Stimulated activated CD8-positive, alpha-beta memory T cell treated with anti-CD3 and anti-CD28 coated beads, Interleukin-7, amount 100 ng/mL, for 24 hours (primary cell): Measurements from ENCODE around the gene RIT1.

Source experiments
- DNase-seq: peaks from one replicate; pipeline ENCODE4 v3.0.0-alpha.2; 2020; ENCODE audit warnings: low read depth

RIT1 gene

DNA sequence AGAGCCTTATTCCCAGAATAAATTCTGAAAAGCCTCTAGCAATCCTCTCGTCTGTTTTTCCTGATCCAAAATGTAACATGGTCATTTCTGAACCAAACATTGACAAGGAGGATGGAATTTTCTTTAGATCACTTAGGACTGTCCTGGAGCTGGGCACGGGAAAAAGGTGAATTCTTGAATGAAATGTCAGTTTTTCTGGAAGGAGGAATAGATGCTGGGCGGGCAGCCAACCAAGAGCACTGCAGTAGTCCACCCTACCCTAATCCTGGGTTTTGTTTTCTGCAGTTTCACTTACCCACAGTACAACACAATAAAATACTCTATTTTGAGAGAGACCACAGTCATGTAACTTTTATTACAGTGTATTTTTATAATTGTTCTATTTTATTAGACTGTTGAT lies 20.9 kb downstream of the RIT1 start:
- no peak for DNase-seq

DNA sequence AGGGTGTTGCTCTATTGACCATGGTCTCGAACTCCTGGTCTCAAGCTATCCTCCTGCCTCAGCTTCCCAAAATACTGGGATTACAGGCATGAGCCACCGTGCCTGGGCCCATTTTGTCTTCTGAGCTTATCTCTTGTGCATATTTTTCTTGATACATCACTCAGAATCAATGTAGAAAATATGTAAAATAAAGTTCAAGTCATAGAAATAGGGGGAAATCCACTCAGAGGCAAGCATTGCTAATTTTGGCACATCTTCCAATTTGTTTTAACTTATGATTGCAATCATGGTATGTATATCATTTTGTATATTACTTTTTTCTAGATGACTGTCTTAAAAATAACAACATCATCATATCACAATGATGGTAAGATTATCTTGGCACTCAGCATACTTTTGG lies 21.6 kb downstream of the RIT1 start:
- DNase-seq: no peak

DNA sequence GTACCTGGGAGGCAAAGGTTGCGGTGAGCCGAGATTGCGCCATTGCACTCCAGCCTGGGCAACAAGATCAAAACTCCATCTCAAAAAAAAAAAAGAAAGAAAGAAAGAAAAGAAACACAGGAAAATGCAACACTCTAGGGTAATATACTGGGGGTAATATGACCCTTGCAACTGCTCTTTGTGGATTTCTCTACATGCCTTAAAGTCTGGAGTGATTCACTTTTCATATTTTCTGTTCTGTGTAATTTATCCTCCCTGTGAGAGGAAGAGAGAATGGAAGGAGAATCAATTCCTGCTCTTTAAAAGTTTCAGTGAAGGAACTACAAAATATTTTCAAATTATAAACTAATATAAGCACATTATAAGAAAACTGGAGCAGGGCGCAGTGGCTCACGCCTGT lies 22.7 kb downstream of the RIT1 start:
- DNase-seq: no peak

- DNase-seq: no peak
Measured at GRCh38 chr1:155884982-155885381, 26.2 kb downstream of the RIT1 start.

- DNase-seq: no peak
Measured at GRCh38 chr1:155884031-155884960, 26.9 kb downstream of the RIT1 start.

DNA sequence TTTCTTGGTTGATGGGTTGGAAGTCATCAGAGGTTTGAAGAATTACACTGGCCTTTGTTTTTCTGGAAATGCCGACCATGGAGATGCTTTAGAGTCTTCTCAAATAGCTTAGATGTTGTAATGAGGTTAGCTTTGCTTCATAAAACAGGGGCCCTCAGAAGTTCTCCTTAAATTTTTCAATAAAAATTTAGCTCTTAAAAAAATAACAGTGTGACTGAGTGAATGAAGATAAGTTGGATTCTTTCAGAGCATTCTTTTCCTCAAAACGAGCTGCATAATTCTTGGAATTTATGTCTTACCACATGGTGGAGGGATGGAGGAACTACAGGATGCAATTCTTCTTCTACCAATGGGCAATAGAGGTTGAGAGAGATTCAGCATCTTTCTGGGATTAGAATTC lies 28.4 kb downstream of the RIT1 start:
- DNase-seq: no peak

DNA sequence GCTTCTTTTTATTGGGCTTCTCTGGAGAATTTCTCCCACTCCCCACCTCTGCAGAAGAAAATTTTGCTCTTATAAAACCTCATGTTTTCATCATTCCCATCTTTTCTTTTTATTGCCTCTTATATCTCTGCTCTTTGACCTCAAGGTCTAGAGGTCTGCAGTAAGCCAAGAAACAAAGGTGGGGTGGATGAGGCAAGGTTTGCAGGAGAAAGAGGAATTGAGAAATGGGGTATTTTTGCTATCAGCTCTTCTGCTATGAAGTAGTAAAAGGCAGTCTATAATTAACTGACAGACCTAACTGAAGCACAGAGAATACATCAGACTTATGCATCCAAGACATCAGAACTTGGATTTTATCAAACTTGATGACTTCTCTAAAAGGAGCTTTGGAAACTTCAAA lies 28.9 kb downstream of the RIT1 start:
- no peak for DNase-seq

- DNase-seq: no peak
Measured at GRCh38 chr1:155880950-155881349, 30.2 kb downstream of the RIT1 start.

DNA sequence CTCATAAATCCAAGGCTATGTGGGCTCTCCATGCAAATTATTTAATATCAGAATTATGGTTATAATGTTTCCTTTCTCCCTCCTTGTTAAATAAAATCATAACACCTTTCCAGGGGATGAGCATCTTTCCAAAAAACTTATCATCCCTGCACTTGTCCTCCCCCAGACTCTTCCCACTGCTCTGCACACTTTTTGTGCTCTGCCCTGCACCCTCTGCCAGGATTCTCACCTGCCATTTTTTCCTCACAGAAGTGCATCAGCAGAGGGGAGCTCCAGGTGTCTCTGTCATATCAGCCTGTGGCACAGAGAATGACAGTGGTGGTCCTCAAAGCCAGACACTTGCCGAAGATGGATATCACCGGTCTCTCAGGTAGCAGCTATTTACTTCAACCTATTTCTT lies 30.9 kb downstream of the RIT1 start:
- DNase-seq: no peak

DNA sequence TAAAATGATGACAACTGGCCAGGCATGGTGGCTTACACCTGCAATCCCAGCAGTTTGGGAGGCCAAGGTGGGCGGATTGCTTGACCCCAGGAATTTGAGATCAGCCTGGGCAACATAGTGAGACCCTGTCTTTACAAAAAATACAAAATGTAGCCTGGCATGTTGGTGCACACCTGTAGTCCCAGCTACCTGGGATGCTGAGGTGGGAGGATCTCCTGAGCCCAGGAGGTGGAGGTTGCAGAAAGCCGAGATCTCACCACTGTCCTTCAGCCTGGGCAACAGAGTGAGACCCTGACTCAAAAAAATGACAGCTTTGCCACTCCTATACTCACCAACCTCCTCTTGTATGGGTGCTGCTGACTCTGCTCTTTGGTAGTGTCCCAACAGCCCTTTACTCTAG lies 33.2 kb downstream of the RIT1 start:
- DNase-seq: no peak

DNA sequence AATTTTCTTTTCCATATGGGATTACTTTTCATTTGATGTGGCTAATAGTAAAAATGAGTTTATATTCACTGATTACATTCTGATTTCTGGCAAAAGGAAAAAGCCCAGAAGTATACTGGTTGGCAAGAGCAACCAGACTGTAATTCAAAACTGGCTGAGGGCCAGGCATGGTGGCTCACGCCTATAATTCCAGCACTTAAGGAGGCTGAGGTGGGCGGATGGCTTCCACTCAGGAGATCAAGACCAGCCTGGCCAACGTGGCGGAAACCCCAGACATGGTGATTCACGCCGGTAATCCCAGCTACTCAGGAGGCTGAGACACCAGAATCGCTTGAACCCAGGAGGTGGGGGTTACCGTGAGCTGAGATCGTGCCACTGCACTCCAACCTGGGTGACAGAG lies 37.3 kb downstream of the RIT1 start:
- no peak for DNase-seq

DNA sequence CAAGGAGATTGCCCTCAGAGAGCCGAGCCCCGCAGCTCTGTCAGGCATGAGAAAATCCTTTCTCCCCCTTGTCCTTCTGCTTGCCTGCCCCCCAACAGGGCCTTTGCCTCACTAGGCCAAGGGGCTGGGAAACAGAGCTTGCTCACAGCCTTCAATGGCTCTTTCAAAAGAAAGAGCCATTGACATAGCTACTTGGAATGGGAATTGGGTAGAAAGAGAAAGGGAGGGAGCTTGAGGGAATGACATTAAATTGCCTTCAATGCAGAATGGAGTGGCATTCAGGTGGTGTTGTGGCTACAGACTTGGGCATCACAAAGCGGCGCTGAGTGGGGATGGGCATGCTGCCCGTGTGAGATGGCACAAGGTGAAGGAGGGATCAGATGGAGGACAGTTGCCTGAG lies 38.6 kb downstream of the RIT1 start:
- DNase-seq: no peak

GRCh38 chr1:155871390-155871789 lies 39.8 kb downstream of the RIT1 start:
- DNase-seq: no peak

DNA sequence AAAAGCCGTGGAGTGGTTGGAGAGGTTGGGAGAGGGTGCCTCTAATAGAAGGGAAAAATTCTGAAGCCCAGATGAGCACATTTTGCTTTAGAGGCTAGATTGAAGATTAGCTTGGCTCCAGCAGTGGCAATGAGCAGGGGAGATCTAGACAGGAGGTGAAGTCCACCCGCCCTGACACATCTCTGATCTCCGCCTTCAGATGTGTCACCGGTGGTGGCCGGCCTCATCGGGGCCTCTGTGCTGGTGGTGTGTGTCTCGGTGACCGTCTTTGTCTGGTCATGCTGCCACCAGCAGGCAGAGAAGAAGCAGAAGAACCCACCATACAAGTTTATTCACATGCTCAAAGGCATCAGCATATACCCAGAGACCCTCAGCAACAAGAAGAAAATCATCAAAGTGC lies 43.4 kb downstream of the RIT1 start:
- DNase-seq: no peak

DNA sequence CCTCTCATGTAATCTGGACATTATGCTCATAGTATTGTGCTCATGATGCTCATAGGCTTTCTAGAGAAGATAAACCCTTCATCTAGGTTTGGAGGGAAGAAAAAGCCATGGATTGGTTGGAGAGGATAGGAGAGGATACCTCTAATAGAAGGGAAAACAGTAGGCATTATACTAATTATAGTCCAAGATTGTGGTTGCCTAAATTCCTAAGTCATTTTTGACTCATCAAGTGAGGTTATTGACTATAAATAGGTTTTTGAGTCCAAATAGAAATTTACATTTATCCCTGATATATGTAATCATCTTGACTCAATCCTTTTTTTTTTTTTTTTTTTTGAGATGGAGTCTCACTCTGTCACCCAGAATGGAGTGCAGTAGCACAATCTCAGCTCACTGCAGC lies 46.8 kb downstream of the RIT1 start:
- DNase-seq: no peak

DNA sequence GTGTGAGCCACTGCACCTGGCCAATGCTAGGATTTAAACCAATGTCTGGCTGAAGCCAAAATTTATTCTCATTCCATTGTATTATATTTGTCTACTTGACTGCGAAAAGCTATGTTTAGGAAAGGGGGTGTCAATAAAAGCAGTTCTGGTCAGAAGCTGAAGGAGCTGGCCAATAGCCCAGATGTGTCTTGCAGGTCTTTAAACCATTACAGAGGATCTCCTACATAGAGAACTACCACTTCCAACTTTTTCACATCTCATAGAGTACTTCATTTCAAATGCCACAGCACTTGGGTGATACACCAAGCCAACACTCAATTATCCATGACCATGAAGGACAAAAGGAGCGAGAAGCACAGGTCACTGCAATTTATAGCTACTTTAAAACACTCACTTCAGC lies 49.3 kb downstream of the RIT1 start:
- DNase-seq: no peak

DNA sequence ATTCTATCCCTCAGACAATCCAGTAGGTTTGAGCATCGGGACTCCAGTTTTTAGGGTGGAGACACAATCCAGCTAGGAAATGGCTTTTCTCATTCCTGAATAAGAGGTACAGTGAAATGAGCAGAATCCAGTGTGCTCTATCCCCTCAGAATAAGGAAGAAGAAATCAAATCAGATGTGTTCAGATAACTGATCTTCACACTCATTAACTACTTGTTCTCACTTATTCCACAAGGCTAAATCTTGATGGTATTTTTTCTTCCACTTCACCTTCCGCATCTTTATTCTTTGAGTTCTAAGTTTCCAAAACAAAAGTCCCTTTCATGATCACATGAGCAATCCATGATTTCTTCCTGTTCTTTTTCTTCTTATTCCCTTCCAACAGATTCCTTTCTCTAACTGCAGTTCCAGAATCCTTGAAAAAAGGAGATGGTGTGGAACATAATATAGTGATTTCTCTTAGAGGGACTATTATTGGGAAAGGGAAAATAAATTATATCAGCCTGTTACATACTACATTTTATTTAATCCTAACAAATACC lies 50.1 kb downstream of the RIT1 start:
- no peak for DNase-seq

DNA sequence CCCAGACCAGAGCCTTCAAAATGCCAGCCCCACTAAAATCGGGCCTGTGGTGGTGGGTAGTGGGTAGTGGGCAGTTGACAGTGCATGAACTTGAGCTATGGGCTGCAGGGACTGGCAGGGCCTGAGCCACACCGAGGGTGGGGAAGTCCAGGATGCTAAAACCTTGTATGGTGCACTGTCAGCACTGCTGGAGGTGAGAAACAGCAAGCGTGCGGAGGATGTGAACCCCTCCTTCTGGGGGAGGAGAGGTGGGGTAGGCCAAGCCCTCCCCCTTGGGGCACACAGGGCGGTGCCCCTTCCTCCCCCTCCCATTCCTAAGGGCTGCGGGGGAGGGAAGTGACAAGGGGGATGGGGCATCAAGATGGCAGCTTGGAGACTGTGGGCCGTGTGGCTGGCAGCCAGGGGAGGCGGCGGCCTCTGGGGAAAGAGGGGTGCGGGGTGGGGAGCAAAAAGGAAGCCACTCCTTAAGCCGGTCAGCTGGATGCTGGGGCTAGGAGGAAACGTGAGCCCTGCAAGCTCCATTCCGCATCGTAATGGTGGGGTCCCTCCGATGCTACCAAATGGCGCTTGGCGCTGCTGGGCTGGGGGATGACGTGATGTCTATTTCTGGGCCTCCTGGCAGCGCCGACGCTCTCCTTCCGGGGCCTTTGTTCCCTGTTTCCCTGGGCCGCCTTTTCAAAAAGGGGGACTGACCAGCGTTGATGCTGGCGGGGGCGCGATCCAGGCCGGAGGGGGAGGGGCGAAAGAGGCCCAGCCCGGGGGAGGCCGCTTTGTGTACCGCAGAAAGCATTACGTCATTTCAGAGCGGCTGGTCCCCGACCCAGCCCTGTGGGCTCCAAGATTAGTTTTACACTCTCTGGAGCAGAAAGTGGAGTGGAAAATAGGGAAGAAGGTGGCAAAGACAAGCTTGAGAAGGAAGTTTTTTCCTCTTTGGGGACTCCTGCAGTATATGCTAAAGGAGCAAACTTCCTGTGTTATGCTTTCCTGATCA lies 51.0 kb downstream of the RIT1 start:
- DNase-seq: no peak

DNA sequence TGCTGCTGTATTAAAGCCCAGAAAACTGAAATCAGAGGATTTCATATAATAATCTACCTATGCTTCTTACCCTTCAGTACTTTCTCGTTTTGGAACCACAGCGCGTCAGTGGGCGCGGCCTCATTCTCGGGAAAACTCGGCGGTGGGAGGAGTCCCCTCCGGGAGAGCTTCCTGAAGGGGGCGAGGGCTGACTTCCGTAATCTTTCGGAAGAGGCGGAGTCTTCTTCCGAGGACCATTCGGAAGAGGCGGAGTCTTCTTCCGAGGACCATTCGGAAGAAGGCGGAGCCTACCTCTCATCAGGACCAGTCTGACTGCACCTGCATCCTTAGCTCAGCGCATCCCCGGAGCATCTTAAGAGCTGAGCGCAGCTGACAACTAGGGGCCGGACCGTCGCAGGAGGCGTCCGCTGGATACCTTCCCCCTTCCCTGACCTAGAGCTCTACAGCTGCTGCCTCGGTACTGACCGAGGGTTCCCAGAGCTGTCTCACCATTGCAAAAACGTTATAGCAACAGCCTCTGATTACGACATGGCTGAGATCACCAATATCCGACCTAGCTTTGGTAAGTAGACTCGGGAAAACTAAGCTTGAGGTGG lies 51.8 kb downstream of the RIT1 start, which contains the start of gene SYT11:
TSS of gene SYT11 (plus strand) at position 334 of the 596 bp plus-strand sequence. CDS start at position 529, 195 bp downstream.
- peak; percentile 94 for DNase-seq

DNA sequence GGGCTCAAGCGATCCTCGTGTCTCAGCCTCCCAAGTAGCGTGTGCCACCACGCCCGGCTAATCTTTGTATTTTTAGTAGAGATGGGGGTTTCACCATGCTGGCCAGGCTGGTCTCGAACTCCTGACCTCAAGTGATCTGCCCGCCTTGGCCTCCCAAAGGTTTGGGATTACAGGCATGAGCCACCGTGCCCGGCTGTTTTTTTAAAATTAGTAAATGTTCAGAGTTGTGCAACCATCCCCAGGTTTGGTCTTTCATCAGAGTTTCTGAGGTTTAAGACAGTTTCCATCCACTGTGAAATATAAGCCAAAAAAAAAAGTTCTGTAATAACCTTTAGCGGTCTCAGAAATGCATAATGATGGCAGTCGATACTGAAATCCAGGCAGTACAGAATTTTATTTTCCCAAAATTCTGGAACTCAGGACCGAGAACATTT lies 52.3 kb downstream of the RIT1 start:
- no peak for DNase-seq

DNA sequence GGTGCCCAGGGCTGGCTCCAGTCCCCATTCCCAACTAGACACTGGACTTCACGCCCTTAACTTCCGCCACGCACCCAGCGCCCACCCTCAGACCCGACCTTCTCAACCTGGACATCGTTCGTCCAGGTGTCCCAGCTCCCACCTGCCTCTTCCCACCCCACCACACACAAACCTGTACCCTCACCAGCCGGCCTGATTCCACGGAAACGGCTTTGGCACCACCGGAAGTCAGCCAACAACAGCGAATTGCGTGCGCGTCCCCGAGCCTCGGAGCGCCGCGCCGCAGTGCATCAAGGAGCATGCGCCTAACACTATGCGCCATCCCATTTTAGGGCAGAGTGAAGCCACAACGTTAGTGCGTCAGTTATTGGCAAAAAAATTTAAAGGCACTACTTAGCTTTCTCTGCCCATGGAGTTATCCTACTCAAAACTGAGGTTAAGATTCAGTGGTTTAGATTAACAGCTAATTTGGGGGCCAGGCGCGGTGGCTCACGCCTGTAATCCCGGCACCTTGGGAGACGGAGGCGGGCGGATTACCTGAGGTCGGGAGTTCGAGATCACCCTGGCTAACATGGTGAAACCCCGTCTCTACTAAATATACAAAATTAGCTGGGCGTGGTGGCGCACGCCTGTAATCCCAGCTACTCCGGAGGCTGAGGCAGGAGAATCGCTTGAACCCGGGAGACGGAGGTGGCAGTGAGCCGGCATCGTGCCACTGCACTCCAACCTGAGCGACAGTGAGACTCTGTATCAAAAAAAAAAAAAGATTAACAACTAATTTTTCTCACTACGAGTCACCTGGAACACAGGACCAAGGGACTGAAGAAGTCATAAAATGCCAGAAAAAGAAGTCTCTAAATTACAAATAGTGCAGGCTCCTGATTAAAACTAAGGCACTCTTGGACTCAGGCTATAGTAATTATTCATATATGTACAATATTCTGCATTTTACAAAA lies 53.9 kb downstream of the RIT1 start, which contains the start of gene GON4L:
TSS of gene GON4L (minus strand) at position 240 of the 956 bp plus-strand sequence. CDS start 3,434 bp downstream, outside the sequence.
- DNase-seq: peak; percentile 76
